GM23338 (cell line): Measurements from ENCODE around the gene NTNG2. TPM values are rescaled to one million over a fixed set of nuclear protein-coding genes. Genes with fewer than 3 reads are reported as not detected.

Experiments
- ATAC-seq: fragments of 200-7000 bp; cut with Tn5 transposase; 3 replicates; pipeline ENCODE4 v1.9.1; 2020
- DNase-seq: peaks from one replicate; pipeline ENCODE4 v3.0.0-alpha.2; 2015; ENCODE audit warnings: low spot score
- H2AFZ ChIP-seq: fragments of 200-600 bp; sonication (generic); 2 replicates; pipeline ENCODE4 v1.8.0; 2016; ENCODE audit warnings: antibody characterized with exemption, mild to moderate bottlenecking, moderate library complexity
- H3F3A ChIP-seq: fragments of 200-600 bp; sonication (generic); replicated peaks from 2 replicates; pipeline ENCODE4 v1.8.0; 2017; ENCODE audit warnings: antibody characterized with exemption, mixed run types, low read depth
- H3K27ac ChIP-seq: fragments of 200-600 bp; sonication (generic); 2 replicates; pipeline ENCODE4 v1.6.1; 2016; ENCODE audit warnings: low read depth
- H3K27me3 ChIP-seq: fragments of 200-600 bp; sonication (generic); 2 replicates; pipeline ENCODE4 v1.8.0; 2016; ENCODE audit warnings: mild to moderate bottlenecking, mixed run types, moderate library complexity; ENCODE audit not compliant: insufficient read depth
- H3K36me3 ChIP-seq: fragments of 200-600 bp; sonication (generic); 2 replicates; pipeline ENCODE4 v1.8.0; 2016; ENCODE audit warnings: mild to moderate bottlenecking; ENCODE audit not compliant: insufficient read depth
- H3K4me1 ChIP-seq: fragments of 200-600 bp; sonication (generic); 2 replicates; pipeline ENCODE4 v1.8.0; 2016; ENCODE audit warnings: mild to moderate bottlenecking, moderate library complexity; ENCODE audit not compliant: insufficient read depth
- H3K4me2 ChIP-seq: fragments of 200-600 bp; sonication (generic); 2 replicates; pipeline ENCODE4 v1.7.1; 2017; ENCODE audit warnings: mixed run types
- H3K4me3 ChIP-seq: fragments of 200-600 bp; sonication (generic); 2 replicates; pipeline ENCODE4 v1.6.1; 2016; ENCODE audit warnings: mixed run types
- H3K79me2 ChIP-seq: fragments of 200-600 bp; sonication (generic); replicated peaks from 2 replicates; pipeline ENCODE4 v1.8.0; 2017; ENCODE audit warnings: mild to moderate bottlenecking; ENCODE audit not compliant: insufficient read depth
- H3K9me2 ChIP-seq: fragments of 200-600 bp; sonication (generic); 2 replicates; pipeline ENCODE4 v1.8.0; 2017; ENCODE audit not compliant: insufficient read depth
- H4K20me1 ChIP-seq: fragments of 200-600 bp; sonication (generic); replicated peaks from 2 replicates; pipeline ENCODE4 v1.8.0; 2017; ENCODE audit warnings: mild to moderate bottlenecking; ENCODE audit not compliant: insufficient read depth
- H3K27ac Mint-ChIP-seq: 2 replicates; pipeline ENCODE4 v1.8.0; 2020; ENCODE audit warnings: inconsistent platforms, mild to moderate bottlenecking, moderate library complexity, mixed read lengths
- H3K27me3 Mint-ChIP-seq: 3 replicates; pipeline ENCODE4 v1.8.0; 2022; ENCODE audit warnings: low read depth, mild to moderate bottlenecking, moderate library complexity, mixed read lengths, inconsistent platforms; ENCODE audit not compliant: insufficient read depth, poor library complexity
- H3K36me3 Mint-ChIP-seq: 3 replicates; pipeline ENCODE4 v1.8.0; 2021; ENCODE audit warnings: low read depth, mild to moderate bottlenecking, inconsistent platforms, moderate library complexity, mixed read lengths
- H3K4me1 Mint-ChIP-seq: 3 replicates; pipeline ENCODE4 v1.8.0; 2020; ENCODE audit warnings: mild to moderate bottlenecking, inconsistent platforms, mixed read lengths
- H3K4me3 Mint-ChIP-seq: 3 replicates; pipeline ENCODE4 v1.8.0; 2021; ENCODE audit warnings: moderate library complexity, mild to moderate bottlenecking, inconsistent platforms, mixed read lengths
- H3K9me3 Mint-ChIP-seq: 3 replicates; pipeline ENCODE4 v1.8.0; 2020; ENCODE audit warnings: moderate library complexity, mild to moderate bottlenecking, inconsistent platforms, mixed read lengths
- CREB1 ChIP-seq: fragments of 250-450 bp; sonication (Bioruptor Pico); IDR thresholded peaks from 2 replicates; pipeline ENCODE4 v1.5.0; 2020; ENCODE audit warnings: low read depth, mild to moderate bottlenecking, moderate library complexity
- CTCF ChIP-seq, 2 experiments: fragments of 200-600 bp in 1 of 2; sonication (generic) in 1 of 2; conservative IDR thresholded peaks; 2 replicates each; pipeline versions ENCODE4 v1.5.1 to v1.6.1; 2016 to 2017; ENCODE audit warnings: antibody characterized with exemption in 2 of 2, low read depth in 2 of 2, mild to moderate bottlenecking in 2 of 2, moderate library complexity in 1 of 2
- NANOG ChIP-seq: IDR thresholded peaks from 2 replicates; pipeline ENCODE4 v1.6.1; 2016; ENCODE audit warnings: antibody characterized with exemption, borderline replicate concordance
- REST ChIP-seq: IDR thresholded peaks from one replicate; pipeline ENCODE4 v1.6.1; 2018; ENCODE audit warnings: antibody characterized with exemption; ENCODE audit not compliant: unreplicated experiment
- ZNF462 ChIP-seq: fragments of 250-450 bp; sonication (Bioruptor Pico); IDR thresholded peaks from 2 replicates; pipeline ENCODE4 v1.5.0; 2020; ENCODE audit warnings: mild to moderate bottlenecking, moderate library complexity
- polyA plus RNA-seq: library from polyadenylated mRNA; unstranded; fragments of >200 nt; fragmentation: Nextera tagmentation; extraction: Ambion mirVana; gene quantifications from 2 replicates; pipeline ENCODE4 v1.2.1, GENCODE V29; 2016
- total RNA-seq: library from RNA; depleted of rRNA; stranded (reverse); fragments of >200 nt; shearing (Covaris generic); gene quantifications from 2 replicates; pipeline ENCODE4 v1.2.3, GENCODE V29; 2014

NTNG2 gene
- total and polyA plus RNA-seq, 2 experiments from 2014 or later, result 0.99 to 1.7 TPM

GRCh38 chr9:132164604-132165362 lies 2.9 kb downstream of the NTNG2 start (continued):
- TF ChIP-seq ZNF462 (CRISPR knock-in tag) (no peak), NANOG (no peak), CREB1 (CRISPR knock-in tag) (no peak), REST (no peak)

- Histone ChIP-seq H3K4me2 (no peak overlapping the region), H3K27ac (no peak overlapping the region), H3K79me2 (no peaks in the 10 kb centered on the region), H3F3A (no peaks in the 10 kb centered on the region), H3K4me3 (no peak overlapping the region), H3K9me2 (no peaks in the 10 kb centered on the region), H4K20me1 (no peaks in the 10 kb centered on the region; the same call in 1 of the 2 replicates), H3K36me3 (no peaks in the 10 kb centered on the region), H3K27me3 (peaks cover 47% of the 10 kb centered on the region), H3K4me1 (peaks cover 10% of the 10 kb centered on the region), H2AFZ (no peak overlapping the region)
- DNase-seq (peak; percentile 86), ATAC-seq (peak; percentile 63)
- peaks cover 26% of the 10 kb centered on the region for H3K4me1 Mint-ChIP-seq
- 0 out of 3 replicates have a peak, but pooled peaks cover under 1% of the 10 kb centered on the region for H3K9me3 Mint-ChIP-seq
- peaks cover 3% of the 10 kb centered on the region; the same call in 1 of the 3 replicates for H3K36me3 Mint-ChIP-seq
- H3K27ac Mint-ChIP-seq, result no peak overlapping the region
- H3K4me3 Mint-ChIP-seq, result no peak overlapping the region
- H3K27me3 Mint-ChIP-seq, result peaks cover 52% of the 10 kb centered on the region
- TF ChIP-seq CREB1 (CRISPR knock-in tag) (no peak), CTCF (conservative IDR thresholded peaks at IDR 0.05; ENCODE audit: low read depth in 2 of 2) (peak; percentile 61 to 86)
Measured at GRCh38 chr9:132166599-132166998, 4.7 kb downstream of the NTNG2 start.
